Measurements from ENCODE around the gene ZNF569. TPM values are rescaled to one million over a fixed set of nuclear protein-coding genes. Genes with fewer than 3 reads are reported as not detected.

ZNF569 gene
- 1 to 10 TPM; 1.2 to 2.6 (median 1.8) TPM for total RNA-seq
- long read RNA-seq, partial matches to known transcripts: 0 of 1 reads
- long read RNA-seq, other reads (novel, unspliced or antisense): 1 of 1 reads

DNA sequence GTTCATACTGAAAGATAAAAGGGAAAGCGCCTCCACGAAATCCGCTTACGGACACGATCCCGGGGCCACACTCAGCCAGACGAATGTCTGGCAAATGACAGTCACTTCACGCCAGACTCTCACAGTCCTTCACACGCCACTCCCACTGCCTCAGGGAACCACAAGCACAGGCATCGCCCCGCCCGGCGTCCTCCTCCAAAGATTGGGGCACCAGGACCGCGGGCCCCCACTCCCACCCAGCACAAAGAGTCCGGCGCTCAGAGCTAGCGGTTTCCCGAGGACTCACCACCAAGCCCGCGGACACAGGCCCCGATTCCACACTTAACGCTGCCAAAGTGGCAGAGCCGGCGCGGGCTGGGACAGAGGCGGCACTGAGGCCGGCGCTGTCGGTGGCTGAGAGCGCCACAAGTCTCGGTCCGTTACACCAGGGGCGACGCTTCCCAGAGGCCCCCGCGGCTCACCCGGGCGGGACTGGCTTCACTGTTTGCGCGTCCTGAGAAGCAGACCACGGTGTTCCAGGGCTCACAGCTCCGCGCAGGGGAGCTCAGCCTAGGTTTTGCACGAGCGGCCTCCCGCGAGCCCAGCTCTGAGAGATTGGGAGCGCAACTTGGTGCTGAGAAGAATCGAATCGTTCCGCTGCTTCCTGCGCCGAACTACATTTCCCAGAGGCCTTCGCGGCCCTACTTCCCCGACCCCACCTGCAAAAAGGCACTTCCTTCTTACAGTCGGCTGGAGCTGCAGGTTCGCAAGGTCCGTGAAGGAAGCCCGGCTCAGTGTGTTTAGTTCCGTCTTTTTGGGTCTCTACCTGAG lies at the start of gene ZNF569:
ZNF569 (minus strand) TSS at position 647 of the 810 bp plus-strand sequence. CDS start 22,523 bp downstream, outside the sequence.
- peak; percentile 59 for TF ChIP-seq POLR2A (IDR thresholded peaks at IDR 0.05)
- no peak for TF ChIP-seq CTCF (IDR thresholded peaks at IDR 0.05)
- peak; percentile 88 to 94 (median 94) for DNase-seq
- peak; percentile 82 to 86 (median 84) for ATAC-seq
- Histone ChIP-seq H3K4me1 (peaks cover 0 to 12% (median 1%) of the 10 kb centered on the region in 4 donors), H3K36me3 (peaks cover 0 to 13% (median 3%) of the 10 kb centered on the region in 4 donors), H3K27ac (peak within 1 kb of the TSS; percentile 42 to 89 (median 87)), H3K4me3 (peak within 1 kb of the TSS; percentile 89 to 97 (median 91)), H3K9me3 (peaks cover 0 to 15% (median 0%) of the 10 kb centered on the region in 4 donors), H3K27me3 (no peaks in the 10 kb centered on the region)
- intact Hi-C loops (cut with DNase I): no loop called here
- under 1% methylated on average over 30 of the region's 62 CpGs for WGBS (ENCODE audit: insufficient coverage, low coverage, low lambda C conversion rate, missing lambda C conversion rate)

DNA sequence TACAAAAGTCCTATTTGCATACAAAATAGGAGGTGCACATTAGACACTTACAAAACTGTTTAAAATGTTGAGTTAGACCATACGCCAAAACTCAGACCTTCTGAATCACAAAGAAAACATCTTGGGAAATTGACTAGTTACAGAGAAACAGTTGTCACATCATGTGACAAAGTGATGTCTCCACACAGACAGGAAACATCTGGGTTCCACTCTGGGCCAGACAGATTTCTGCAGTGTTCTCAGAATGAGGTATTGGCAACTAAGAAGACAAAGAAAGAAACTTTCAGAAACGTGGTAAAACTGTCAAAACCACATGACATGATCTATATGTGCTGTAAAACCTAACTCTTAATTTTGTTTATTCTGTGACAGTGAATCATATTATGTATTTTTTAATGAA lies 46.2 kb upstream of the ZNF569 start:
- DNase-seq (no peak), ATAC-seq (no peak)
- TF ChIP-seq POLR2A (IDR thresholded peaks at IDR 0.05) (no peak), CTCF (IDR thresholded peaks at IDR 0.05) (no peak)
- intact Hi-C loops (cut with DNase I): no loop called here
- H3K4me1 ChIP-seq: no peaks in the 10 kb centered on the region
- H3K4me3 ChIP-seq: no peak overlapping the region
- H3K27me3 ChIP-seq: no peaks in the 10 kb centered on the region
- 40% methylated on average over 2 of the region's 2 CpGs for WGBS (ENCODE audit: insufficient coverage, low coverage, low lambda C conversion rate, missing lambda C conversion rate)
- peaks cover 0 to 2% (median 0%) of the 10 kb centered on the region in 4 donors for H3K36me3 ChIP-seq
- H3K27ac ChIP-seq: no peak overlapping the region
- peaks cover 0 to 9% (median 0%) of the 10 kb centered on the region in 4 donors for H3K9me3 ChIP-seq

DNA sequence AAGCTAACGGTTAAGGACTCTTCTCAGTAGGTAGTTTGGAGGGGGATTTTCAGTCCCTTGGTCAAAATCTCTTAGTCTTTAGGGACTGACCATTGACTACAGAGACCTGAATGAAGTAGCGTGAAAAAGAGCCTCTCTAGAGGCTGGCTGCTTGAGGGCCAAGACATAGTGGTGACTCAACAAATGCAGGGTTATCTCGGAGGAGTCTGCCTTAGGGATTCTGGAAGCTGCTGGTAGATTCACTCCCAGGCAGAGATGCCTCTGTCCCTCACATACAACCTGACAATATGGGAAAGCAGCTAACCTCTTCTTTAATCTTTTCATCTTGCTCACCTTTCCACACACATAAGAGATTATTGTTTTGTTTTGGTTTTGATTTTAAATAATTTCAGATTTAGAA lies 44.6 kb upstream of the ZNF569 start:
- H3K27ac ChIP-seq: no peak overlapping the region
- WGBS (ENCODE audit: insufficient coverage, low coverage, low lambda C conversion rate, missing lambda C conversion rate): 80% methylated on average over 3 of the region's 3 CpGs
- no peak overlapping the region for H3K4me3 ChIP-seq
- H3K4me1 ChIP-seq: no peaks in the 10 kb centered on the region
- peaks cover 0 to 9% (median 0%) of the 10 kb centered on the region in 4 donors for H3K9me3 ChIP-seq
- no peaks in the 10 kb centered on the region for H3K27me3 ChIP-seq
- ATAC-seq (no peak), DNase-seq (no peak)
- no peaks in the 10 kb centered on the region for H3K36me3 ChIP-seq
- TF ChIP-seq CTCF (IDR thresholded peaks at IDR 0.05) (no peak), POLR2A (IDR thresholded peaks at IDR 0.05) (no peak)
- intact Hi-C loops (cut with DNase I): no loop called here

DNA sequence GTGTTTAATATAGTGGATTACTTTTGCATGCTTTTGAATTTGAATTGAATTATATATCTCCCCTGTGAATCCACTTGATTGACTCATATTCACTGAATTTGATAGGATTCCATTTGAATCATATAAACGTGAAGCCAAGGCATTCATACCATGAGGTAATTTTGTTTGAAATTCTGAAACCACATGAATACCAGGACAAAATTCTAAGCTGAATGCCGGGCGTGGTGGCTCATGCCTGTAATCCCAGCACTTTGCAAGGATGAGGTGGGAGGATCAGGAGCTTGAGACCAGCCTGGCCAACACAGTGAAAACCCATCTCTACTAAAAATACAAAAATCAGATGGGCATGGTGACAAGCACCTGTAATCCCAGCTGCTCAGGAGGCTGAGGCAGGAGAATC lies 43.9 kb upstream of the ZNF569 start:
- TF ChIP-seq POLR2A (IDR thresholded peaks at IDR 0.05) (no peak), CTCF (IDR thresholded peaks at IDR 0.05) (no peak)
- H3K36me3 ChIP-seq: no peaks in the 10 kb centered on the region
- intact Hi-C loops (cut with DNase I): no loop called here
- H3K4me1 ChIP-seq: no peaks in the 10 kb centered on the region
- ATAC-seq (no peak), DNase-seq (no peak)
- no peak overlapping the region for H3K4me3 ChIP-seq
- 79% methylated on average over 3 of the region's 3 CpGs for WGBS (ENCODE audit: insufficient coverage, low coverage, low lambda C conversion rate, missing lambda C conversion rate)
- H3K9me3 ChIP-seq: peaks cover 0 to 9% (median 0%) of the 10 kb centered on the region in 4 donors
- H3K27ac ChIP-seq: no peak overlapping the region
- no peaks in the 10 kb centered on the region for H3K27me3 ChIP-seq

Measured in right lobe of liver (tissue), 6 donors.